ENCODE results near the gene TCTN3.
A peak's percentile ranks its signal among the peaks of the same experiment; 100 is the strongest.
"Not testable (repeated sequence)": the region's sequence is repeated elsewhere in the genome, so short reads cannot be mapped to it uniquely, and the experiment has no call there.

Gene TCTN3

GRCh38 chr10:95691281-95691680 is 2.4 kb downstream of the TCTN3 start:
- DNase-seq (ENCODE audit: low read depth in 2 of 2): no peak

- no peak for DNase-seq (ENCODE audit: low read depth in 2 of 2)
Observed at GRCh38 chr10:95688648-95689047, 5.1 kb downstream of the TCTN3 start.

- DNase-seq (ENCODE audit: low read depth in 2 of 2): no peak
Observed at GRCh38 chr10:95683966-95684365, 9.8 kb downstream of the TCTN3 start.

- DNase-seq (ENCODE audit: low read depth in 2 of 2): no peak
Observed at GRCh38 chr10:95675403-95676116, 18.2 kb downstream of the TCTN3 start.

GRCh38 chr10:95674643-95675042 is 19.1 kb downstream of the TCTN3 start:
- DNase-seq (ENCODE audit: low read depth in 2 of 2): no peak

- not testable (repeated sequence) for DNase-seq (ENCODE audit: low read depth in 2 of 2)
Observed at GRCh38 chr10:95672641-95673040, 21.1 kb downstream of the TCTN3 start.

- no peak for DNase-seq (ENCODE audit: low read depth in 2 of 2)
Observed at GRCh38 chr10:95664543-95664942, 29.2 kb downstream of the TCTN3 start.

- no peak for DNase-seq (ENCODE audit: low read depth in 2 of 2)
Observed at GRCh38 chr10:95663496-95663895, 30.2 kb downstream of the TCTN3 start.

GRCh38 chr10:95661818-95662217 is 31.9 kb downstream of the TCTN3 start:
- DNase-seq (ENCODE audit: low read depth in 2 of 2): no peak

GRCh38 chr10:95660283-95660682 is 33.4 kb downstream of the TCTN3 start:
- DNase-seq (ENCODE audit: low read depth in 2 of 2): no peak

GRCh38 chr10:95657250-95657649 is 36.5 kb downstream of the TCTN3 start:
- DNase-seq (ENCODE audit: low read depth in 2 of 2): no peak

GRCh38 chr10:95656291-95657164 is 37.2 kb downstream of the TCTN3 start, which contains the start of gene ALDH18A1:
TSS of gene ALDH18A1 (minus strand) at chr10:95656711. CDS start at chr10:95653377, 3,334 bp downstream.
- DNase-seq (ENCODE audit: low read depth in 2 of 2): peak; percentile 88 to 89

- peak in 1 of 2 donors; percentile 16 for DNase-seq (ENCODE audit: low read depth in 2 of 2)
Observed at GRCh38 chr10:95655571-95656290, 38.0 kb downstream of the TCTN3 start.

GRCh38 chr10:95653895-95654294 is 39.8 kb downstream of the TCTN3 start:
- DNase-seq (ENCODE audit: low read depth in 2 of 2): no peak

- DNase-seq (ENCODE audit: low read depth in 2 of 2): no peak
Observed at GRCh38 chr10:95651346-95652060, 42.2 kb downstream of the TCTN3 start.

- no peak for DNase-seq (ENCODE audit: low read depth in 2 of 2)
Observed at GRCh38 chr10:95650232-95650631, 43.5 kb downstream of the TCTN3 start.

GRCh38 chr10:95648138-95648537 is 45.6 kb downstream of the TCTN3 start:
- DNase-seq (ENCODE audit: low read depth in 2 of 2): no peak

- no peak for DNase-seq (ENCODE audit: low read depth in 2 of 2)
Observed at GRCh38 chr10:95646160-95646559, 47.6 kb downstream of the TCTN3 start.

GRCh38 chr10:95644901-95645300 is 48.8 kb downstream of the TCTN3 start:
- DNase-seq (ENCODE audit: low read depth in 2 of 2): no peak

GRCh38 chr10:95640891-95641315 is 52.8 kb downstream of the TCTN3 start:
- DNase-seq (ENCODE audit: low read depth in 2 of 2): no peak

- DNase-seq (ENCODE audit: low read depth in 2 of 2): no peak
Observed at GRCh38 chr10:95637911-95638310, 55.8 kb downstream of the TCTN3 start.

- no peak for DNase-seq (ENCODE audit: low read depth in 2 of 2)
Observed at GRCh38 chr10:95637140-95637539, 56.6 kb downstream of the TCTN3 start.
